NB4 (cell line): ENCODE measurements around the gene CXCL10.
"Not testable (repeated sequence)": the region's sequence is repeated elsewhere in the genome, so short reads cannot be mapped to it uniquely, and the experiment has no call there.

ENCODE experiments used
- DNase-seq: peaks from one replicate; pipeline ENCODE4 v3.0.0; 2010; ENCODE audit warnings: low read depth
- H3K4me3 ChIP-seq: one replicate; pipeline ENCODE4 v1.5.1; 2011; ENCODE audit warnings: mild to moderate bottlenecking, low read depth, low read length, moderate library complexity
- MYC ChIP-seq: IDR thresholded peaks from 2 replicates; pipeline ENCODE4 v1.6.1; 2011; ENCODE audit warnings: low read depth, low read length
- POLR2A ChIP-seq: IDR thresholded peaks from 2 replicates; pipeline ENCODE4 v1.6.1; 2011; ENCODE audit warnings: mild to moderate bottlenecking; ENCODE audit not compliant: insufficient read length; ENCODE audit errors: extremely low read depth
- TF ChIP-seq, protein P1 (sequence below): IDR thresholded peaks from one replicate; pipeline ENCODE4 v1.5.1; 2012; ENCODE audit warnings: low read depth, low read length
- TF ChIP-seq, protein P2 (sequence below): IDR thresholded peaks from 2 replicates; pipeline ENCODE4 v1.6.1; 2011; ENCODE audit warnings: low read depth, low read length

The CXCL10 gene

DNA sequence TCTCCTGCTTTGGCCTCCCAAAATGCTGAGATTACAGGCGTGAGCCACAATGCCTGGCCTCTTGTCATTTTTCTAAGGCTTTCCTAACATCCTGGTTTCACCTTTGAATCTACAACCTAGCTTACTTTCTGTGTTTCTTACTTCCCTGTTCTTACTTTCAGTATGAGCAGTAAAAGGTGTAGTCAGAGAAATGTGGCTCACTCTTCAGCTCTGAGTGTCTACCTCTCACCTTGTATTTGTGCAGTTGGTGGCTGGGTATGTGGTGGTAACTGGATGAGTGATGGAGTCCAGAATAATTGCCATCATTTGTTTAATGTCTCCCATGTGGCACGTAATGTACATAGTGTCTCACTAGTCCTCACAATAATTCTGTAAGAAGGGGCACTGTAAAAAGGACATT, 31.7 kb upstream of the CXCL10 start:
- H3K4me3 ChIP-seq: no peak overlapping the region
- peak; percentile 22 for DNase-seq

DNA sequence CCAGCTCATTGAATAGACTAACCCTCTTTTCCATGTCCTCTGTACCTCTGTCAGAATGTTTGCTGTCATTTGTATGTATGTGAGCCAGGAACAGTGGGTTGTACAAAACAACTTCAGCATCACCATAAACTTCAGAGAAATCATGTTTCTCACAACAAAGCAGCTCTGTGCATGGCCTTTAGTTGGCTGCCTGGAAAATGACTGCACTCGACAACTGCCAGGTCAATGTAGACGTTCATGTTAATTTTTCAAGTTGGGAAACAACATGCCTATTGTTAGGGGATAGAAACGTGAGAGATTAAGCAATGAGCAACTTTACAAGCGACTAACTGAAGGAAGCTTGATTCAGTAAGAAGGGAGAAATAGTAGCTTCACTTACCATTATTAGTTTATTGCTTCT, 30.4 kb upstream of the CXCL10 start:
- DNase-seq: peak; percentile 74
- TF ChIP-seq, protein P1, sequence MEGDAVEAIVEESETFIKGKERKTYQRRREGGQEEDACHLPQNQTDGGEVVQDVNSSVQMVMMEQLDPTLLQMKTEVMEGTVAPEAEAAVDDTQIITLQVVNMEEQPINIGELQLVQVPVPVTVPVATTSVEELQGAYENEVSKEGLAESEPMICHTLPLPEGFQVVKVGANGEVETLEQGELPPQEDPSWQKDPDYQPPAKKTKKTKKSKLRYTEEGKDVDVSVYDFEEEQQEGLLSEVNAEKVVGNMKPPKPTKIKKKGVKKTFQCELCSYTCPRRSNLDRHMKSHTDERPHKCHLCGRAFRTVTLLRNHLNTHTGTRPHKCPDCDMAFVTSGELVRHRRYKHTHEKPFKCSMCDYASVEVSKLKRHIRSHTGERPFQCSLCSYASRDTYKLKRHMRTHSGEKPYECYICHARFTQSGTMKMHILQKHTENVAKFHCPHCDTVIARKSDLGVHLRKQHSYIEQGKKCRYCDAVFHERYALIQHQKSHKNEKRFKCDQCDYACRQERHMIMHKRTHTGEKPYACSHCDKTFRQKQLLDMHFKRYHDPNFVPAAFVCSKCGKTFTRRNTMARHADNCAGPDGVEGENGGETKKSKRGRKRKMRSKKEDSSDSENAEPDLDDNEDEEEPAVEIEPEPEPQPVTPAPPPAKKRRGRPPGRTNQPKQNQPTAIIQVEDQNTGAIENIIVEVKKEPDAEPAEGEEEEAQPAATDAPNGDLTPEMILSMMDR: no peak
- TF ChIP-seq POLR2A (no peak), MYC (no peak)
- TF ChIP-seq, protein P2, sequence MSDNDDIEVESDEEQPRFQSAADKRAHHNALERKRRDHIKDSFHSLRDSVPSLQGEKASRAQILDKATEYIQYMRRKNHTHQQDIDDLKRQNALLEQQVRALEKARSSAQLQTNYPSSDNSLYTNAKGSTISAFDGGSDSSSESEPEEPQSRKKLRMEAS: no peak
- H3K4me3 ChIP-seq: no peak overlapping the region

More for the DNA sequence above, 31.7 kb upstream of the CXCL10 start:
- TF ChIP-seq, protein P2: no peak
- TF ChIP-seq, protein P1: no peak
- no peak for TF ChIP-seq MYC
- TF ChIP-seq POLR2A: no peak

DNA sequence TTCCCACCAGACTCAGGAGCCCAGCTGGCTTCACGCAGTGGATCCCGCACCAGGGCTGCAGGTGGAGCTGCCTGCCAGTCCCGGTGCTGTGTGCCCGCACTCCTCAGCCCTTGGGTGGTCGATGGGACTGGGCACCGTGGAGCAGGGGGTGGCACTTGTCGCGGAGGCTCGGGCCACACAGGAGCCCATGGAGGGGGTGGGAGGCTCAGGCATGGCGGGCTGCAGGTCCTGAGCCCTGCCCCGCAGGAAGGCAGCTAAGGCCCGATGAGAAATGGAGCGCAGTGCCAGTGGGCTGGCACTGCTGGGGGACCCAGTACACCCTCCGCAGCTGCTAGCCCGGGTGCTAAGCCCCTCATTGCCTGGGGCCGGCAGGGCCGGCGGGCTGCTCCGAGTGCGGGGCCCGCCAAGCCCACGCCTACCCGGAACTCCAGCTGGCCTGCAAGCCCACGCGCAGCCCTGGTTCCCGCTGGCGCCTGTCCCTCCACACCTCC, 27.3 kb upstream of the CXCL10 start:
- H3K4me3 ChIP-seq, DNase-seq: not testable (repeated sequence)

DNA sequence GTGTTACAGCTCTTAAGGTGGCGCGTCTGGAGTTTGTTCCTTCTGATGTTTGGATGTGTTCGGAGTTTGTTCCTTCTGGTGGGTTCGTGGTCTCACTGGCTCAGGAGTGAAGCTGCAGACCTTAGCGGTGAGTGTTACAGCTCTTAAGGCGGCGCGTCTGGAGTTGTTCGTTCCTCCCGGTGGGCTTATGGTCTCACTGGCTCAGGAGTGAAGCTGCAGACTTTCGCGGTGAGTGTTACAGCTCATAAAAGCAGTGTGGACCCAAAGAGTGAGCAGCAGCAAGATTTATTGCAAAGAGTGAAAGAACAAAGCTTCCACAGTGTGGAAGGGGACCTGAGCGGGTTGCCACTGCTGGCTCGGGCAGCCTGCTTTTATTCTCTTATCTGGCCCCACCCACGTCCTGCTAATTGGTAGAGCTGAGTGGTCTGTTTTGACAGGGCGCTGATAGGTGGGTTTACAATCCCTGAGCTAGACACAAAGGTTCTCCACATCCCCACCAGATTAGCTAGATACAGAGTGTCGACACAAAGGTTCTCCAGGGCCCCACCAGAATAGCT, 26.6 kb upstream of the CXCL10 start:
- DNase-seq, H3K4me3 ChIP-seq: not testable (repeated sequence)

DNA sequence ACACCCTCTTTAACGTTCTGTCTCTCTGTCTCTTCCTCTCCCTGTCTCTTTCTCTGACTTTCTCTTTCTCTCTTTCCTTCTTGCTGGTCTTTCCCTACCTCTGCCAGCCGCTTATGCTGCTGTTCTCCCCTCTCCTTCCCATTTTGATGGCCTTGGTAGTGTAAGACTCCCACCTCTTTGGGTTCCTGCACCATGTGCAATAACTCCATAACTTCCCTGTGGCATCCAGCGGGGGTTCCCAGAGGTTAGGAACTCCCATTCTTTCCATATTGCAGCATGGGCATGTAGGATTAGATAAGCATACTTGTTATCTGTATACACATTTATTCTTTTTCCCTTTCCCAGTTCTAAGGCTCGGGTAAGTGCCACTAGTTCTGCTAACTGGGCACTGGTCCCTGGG, 21.4 kb upstream of the CXCL10 start:
- not testable (repeated sequence) for H3K4me3 ChIP-seq, DNase-seq

- H3K4me3 ChIP-seq, DNase-seq: not testable (repeated sequence)
Observed at GRCh38 chr4:76043306-76043705, 20.0 kb upstream of the CXCL10 start.

DNA sequence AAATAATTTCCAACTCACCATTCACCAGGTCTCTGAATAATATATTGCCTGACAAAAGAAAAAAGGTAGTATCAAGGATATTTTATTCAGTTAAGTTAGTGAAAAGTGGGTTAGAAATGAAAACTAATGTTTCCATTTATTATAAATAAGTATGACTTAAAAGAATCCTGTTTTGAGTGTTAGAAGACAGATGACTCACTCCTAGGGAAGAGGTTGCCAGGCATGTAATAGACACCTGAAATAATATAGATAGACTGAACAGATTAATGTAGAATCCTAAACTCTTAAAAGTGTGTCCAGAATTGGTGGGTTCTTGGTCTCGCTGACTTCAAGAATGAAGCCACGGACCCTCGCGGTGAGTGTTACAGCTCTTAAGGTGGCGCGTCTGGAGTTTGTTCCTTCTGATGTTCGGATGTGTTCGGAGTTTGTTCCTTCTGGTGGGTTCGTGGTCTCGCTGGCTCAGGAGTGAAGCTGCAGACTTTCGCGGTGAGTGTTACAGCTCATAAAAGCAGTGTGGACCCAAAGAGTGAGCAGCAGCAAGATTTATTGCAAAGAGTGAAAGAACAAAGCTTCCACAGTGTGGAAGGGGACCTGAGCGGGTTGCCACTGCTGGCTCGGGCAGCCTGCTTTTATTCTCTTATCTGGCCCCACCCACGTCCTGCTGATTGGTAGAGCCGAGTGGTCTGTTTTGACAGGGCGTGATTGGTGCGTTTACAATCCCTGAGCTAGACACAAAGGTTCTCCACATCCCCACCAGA, 19.1 kb upstream of the CXCL10 start:
- H3K4me3 ChIP-seq, DNase-seq: not testable (repeated sequence)

DNA sequence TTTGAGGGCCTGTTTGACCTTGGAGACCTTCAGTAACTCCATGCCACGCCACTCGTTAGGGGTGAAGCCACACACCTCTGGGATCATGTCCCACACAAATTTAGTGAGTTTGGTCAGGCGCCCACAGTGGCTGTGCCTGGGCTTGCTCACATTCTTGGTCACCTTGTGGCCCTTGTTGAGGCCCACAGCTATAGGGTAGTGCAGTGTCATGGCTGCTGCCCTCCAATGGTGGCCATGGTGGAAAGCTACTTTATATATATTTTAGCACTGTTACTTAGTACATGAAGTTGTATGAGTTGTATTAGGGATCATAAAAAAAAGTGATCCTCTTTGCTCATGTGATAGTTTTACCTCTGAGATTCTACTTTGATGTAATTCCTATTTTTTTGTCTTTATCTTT, 13.6 kb upstream of the CXCL10 start:
- no peak overlapping the region for H3K4me3 ChIP-seq
- DNase-seq: no peak
- TF ChIP-seq, protein P1: no peak
- TF ChIP-seq, protein P2: no peak
- TF ChIP-seq MYC: no peak
- no peak for TF ChIP-seq POLR2A

DNA sequence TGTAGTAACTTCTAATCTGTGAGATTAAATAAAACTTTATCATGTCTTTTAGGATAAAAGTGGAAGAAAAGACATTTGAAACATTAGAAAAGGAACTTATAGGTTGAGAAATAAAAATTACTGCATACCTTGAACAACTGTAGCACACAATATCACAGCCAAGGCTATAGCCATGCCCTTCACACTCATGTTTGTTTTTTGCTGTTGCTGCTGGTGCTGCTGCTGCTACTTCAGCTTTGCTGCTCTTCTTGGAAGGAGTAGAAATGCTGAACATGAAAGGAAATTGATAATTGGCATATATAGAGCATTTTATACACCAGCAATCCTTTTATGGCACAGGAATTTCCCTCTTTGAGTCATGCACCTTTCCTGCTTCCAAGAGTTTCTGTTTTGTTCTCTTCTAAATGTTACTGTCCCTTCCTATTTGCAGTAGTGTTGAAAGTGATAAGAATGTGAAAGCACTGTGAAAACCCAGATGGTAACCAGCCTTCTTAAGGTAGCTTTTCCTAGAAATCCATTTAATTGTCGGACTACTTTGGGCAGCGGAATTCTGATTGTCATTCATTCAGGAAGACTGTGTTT, 12.6 kb upstream of the CXCL10 start, which contains the start of gene CXCL11:
CXCL11 (minus strand) TSS at position 272 of the 582 bp plus-strand sequence; CDS start at position 189, 83 bp downstream.
- no peak for DNase-seq
- TF ChIP-seq POLR2A (no peak), MYC (no peak)
- TF ChIP-seq, protein P1: no peak
- TF ChIP-seq, protein P2: no peak
- no peak within 1 kb of the TSS for H3K4me3 ChIP-seq
